Stimulated activated CD4-positive, alpha-beta T cell treated with anti-CD3 and anti-CD28 coated beads, TNF-alpha, amount 100 ng/mL, for 24 hours (primary cell): Measurements from ENCODE around the gene CHST14.

Experiments used
- DNase-seq, 3 experiments: peaks; one replicate each; pipeline ENCODE4 v3.0.0-alpha.2; 2020; ENCODE audit warnings: low read depth in 3 of 3

Gene CHST14, protein sequence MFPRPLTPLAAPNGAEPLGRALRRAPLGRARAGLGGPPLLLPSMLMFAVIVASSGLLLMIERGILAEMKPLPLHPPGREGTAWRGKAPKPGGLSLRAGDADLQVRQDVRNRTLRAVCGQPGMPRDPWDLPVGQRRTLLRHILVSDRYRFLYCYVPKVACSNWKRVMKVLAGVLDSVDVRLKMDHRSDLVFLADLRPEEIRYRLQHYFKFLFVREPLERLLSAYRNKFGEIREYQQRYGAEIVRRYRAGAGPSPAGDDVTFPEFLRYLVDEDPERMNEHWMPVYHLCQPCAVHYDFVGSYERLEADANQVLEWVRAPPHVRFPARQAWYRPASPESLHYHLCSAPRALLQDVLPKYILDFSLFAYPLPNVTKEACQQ

DNA sequence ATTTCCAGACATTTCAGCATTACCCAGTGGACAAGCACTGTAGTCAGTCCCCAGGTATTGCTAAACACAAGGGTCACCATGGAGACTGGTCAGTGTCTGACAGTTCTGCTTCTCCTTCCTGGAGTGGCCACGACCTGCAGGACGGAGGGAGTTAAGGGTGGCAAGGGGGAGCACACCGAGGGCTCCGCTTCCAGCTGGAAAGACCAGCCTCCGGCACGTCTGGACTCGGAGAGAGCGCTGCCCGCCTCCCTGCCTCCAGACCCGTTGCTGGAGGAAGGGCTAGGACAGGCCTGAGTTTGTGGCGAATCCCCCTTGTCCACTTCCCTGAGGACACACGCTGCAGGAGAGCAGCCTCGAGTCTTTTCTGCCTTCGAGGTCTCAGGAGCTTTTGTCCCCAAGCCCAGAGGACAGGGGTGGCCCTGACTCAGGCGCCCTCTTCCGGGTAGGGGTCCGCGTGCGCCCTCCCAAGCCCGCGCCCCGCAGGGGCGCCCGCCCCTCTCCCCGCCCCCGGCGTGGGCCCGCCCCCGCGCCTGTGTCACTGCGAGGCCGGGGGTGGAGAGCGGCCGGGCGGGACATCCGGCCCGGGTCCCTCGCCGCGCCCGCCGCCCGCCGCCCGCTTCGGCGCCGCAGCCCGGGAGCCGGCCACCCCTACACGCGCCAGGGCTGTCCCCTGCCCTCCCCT lies at the start of gene CHST14:
CHST14 (plus strand) TSS at position 562 of the 682 bp plus-strand sequence. CDS start 230 bp downstream, outside the sequence.
- peak in 1 of 3 experiments; percentile 50 for DNase-seq

DNA sequence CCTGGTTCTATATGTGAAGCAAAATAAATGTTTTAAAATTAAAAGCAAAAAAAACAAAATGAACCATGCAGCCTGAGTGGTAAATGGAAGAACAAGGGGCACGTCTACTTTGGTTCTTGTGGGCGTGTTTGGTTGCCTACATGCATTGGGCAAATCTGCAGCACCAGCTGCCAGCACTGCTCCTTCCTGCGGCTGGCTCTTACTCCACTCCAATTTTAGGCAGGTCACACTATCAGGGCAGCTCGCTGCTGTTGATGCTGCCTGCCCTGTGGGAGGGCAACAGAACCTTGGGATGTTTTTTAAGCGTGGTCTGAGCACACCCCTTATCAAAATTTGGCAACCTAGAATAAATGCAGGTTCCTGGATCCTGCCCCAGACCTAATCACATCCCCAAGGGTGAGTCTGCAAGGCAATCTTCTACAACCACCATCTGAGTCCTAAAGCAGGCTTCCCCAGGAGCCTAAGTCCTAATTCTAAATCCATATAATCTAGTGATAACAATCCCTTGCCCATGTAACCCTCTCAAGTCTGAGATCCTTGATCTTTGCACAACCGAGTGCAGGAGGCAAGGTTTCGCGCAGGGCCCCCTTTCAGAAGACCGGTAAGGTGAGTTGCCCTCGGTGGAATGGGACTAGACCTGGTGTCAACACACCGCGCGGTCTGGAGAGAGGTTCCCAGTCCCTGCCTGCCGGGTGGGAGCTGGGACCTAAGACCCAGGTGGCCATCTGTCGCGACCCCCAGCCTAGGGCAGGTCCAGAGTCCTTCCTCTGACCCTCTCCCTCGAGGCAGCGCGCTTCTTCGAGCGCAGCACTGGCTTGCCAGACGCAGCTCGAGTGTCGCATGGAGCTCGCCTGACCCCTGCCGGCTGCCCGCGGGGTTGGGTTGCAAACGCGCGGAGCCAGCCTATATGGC lies 49.3 kb upstream of the CHST14 start:
- DNase-seq, result peak; percentile 64 to 82 (median 72)

DNA sequence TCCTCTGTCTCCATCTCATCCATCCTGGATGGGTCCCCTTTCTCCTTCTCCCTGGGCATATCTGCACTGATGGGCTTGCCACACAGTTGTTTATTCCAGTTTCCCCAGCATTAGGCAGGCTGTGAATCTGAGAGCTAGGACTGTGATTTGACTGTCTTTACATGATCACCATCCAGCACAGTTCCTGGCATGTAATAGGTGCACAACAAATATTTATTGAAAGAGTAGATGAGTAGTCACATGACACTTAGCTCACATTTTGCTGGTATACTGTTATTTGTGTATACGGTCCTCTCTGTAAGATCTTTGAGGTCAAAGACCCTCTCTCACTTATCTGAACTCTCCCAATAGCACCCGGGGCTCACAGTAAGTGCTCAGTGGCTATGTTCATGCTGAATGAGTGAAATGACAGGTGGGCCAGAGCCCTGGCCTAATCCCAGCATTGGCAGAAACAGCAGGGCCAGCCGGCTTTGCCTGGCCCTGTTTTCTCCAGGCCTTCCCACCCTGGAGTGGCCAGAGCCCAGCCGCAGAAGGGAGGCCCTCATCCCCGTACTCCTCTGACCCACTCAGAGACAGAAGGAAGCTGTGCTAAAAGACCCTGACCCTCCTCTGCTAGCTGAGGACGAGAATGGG lies 46.2 kb upstream of the CHST14 start:
- DNase-seq, result no peak

DNA sequence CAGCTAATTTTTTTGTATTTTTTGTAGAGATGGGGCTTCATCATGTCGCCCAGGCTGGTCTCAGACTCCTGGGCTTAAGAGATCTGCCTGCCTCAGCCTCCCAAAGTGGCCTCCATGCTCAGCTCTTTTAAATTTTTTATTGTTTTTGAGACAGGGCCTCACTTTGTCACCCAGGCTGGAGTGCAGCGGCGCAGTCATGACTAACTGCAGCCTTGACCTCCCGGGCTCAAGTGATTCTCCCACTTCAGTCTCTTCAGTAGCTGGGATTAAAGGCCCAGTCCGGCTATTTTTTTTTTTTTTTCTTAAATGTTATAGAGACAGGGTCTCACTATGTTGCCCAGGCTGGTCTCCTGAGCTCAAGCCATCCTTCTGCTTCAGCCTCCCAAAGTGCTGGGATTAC lies 45.1 kb upstream of the CHST14 start:
- no peak for DNase-seq

DNA sequence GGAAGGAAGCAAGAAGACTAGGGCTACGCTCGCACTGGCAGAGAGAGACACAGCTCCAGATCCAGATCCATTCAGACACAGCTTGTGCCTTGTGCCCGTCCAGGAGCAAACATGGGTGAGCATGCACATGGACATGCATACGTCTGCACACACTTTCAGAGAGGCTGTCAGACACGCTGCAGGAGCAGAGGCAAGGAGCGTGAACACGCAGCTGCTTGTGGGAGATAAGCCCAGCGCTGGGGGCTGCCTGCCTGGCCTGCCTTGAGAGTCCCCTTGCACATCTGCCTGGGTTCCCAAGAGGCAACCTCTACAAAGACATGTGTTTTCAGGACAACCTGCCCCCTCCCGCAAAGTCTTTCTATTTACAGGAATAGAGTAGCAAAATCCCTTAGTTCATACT lies 43.6 kb upstream of the CHST14 start:
- DNase-seq, result no peak

DNA sequence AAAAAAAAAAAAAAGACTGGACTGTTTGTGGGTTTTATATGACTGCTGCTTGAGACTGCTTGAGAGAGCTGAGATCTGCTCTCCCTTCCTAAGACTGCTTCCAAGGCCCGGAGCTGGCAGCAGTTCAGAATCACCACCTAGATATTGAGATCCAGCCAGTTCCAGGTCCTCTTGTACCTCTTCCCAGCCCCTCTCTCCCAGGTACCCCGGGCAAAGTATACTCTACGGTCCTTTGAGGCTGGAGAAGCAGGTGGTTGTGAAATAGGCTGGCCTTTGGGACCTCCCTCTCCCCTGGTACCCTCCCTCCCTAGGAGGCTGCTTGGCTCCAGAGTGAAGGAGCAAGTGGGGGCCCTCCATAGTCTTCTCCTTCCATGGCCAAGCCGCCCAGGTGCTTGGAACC lies 42.6 kb upstream of the CHST14 start:
- DNase-seq, result no peak

DNA sequence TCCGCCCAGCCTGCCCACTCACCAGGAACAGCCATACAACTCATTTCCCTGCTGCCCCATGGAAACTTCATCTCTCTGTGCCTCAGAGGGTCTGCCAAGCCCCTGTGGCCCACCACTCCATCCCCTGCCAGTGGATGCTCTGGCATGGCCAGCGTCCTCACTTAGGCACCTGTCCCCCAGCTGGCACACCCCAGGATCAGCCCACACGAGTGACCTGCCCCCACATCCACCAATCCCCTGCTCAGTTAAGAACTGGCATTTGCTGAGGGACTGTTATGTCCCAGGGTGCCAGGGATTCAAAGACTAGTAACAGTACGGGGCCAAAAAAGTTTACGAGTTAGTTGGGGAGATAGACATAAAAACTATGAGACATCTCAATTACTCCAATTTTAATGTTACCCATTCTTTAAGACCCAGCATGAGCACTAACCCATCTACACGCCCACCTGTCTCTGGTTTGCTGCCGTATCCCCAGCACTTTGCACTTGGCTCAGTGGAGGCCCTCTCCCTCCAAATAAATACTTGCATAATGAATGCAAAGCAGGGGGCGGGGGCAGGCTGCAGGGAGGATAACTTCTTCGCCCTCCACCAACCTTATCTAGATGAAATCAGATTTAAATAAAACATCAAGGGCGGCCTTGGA lies 41.6 kb upstream of the CHST14 start:
- no peak for DNase-seq

DNA sequence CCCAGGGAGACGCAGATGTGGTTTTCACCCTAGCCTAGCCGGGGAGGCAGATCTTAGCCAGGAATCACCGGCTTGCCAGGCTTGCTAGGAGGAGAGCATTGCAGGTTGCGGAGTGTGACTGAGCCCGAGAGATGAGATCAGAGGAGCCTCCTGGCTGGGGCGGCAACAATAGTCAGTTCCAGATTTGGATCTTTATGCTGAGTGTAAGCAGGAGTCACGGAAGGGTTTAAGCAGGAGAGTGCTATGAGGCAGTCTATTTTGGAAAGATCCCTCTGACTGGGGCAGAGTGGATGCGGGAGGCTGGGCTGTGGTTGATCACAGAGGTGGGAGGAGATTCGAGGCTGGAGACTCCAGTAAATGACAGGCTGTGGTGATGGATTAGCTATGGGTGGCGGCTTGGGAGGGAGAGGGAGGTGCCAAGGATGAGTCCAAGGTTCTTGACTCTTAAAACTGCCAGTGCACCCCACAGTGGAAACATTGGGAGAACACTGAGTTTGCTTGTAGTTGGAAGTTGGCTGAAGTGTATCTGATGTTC lies 40.4 kb upstream of the CHST14 start:
- DNase-seq, result no peak

DNA sequence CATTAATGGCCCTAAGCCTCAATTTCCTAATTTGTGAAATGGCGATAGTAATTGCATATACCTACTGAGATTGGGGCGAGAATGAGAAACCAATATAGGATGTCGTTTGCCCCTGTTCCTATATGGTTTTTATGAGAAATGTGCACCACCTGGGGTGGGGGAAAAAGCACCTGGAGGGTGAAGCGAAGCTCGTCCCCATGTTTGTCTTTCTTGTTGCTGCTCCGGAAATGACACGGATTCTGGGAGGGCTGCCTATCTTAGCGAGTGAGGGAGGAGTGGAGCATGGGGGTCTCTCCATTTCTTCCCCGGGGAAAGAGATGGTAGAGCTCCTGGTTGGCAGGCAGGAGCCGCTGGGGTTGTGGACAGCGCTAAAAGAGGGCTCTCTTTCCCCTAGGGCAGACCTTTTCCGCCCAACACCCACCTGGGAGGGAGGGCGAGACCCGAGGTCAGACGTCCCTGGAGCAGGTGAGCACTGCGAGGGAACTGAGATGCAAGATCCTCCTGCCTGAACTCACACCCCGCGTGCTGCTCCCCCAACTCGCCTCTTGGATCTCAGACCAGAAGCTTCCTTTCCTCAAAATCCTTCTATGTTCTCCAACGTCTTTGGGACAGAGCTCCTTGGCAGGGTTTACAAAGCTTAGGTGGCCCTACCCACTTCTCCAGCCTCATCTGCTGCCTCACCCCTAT lies 35.6 kb upstream of the CHST14 start:
- DNase-seq, result no peak

DNA sequence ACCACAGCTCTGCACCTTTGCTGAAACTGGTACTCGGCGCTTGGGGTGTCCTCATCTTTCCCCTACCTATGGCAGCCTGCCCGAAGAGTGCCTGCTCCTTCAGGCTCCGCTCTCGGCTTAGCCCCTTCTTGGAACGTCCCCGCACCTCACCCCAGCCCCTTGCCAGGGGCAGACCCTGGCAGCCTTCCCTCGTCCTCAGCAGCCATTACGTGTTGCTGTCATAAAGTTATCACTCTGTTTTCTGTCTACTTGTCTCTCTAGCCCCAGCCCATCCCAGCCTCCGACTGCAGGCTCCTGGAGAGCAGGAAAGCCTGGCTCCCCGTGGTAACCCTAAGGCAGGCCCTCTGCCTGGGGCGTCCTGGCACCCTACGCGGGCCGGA lies 35.1 kb upstream of the CHST14 start:
- DNase-seq, result no peak

DNA sequence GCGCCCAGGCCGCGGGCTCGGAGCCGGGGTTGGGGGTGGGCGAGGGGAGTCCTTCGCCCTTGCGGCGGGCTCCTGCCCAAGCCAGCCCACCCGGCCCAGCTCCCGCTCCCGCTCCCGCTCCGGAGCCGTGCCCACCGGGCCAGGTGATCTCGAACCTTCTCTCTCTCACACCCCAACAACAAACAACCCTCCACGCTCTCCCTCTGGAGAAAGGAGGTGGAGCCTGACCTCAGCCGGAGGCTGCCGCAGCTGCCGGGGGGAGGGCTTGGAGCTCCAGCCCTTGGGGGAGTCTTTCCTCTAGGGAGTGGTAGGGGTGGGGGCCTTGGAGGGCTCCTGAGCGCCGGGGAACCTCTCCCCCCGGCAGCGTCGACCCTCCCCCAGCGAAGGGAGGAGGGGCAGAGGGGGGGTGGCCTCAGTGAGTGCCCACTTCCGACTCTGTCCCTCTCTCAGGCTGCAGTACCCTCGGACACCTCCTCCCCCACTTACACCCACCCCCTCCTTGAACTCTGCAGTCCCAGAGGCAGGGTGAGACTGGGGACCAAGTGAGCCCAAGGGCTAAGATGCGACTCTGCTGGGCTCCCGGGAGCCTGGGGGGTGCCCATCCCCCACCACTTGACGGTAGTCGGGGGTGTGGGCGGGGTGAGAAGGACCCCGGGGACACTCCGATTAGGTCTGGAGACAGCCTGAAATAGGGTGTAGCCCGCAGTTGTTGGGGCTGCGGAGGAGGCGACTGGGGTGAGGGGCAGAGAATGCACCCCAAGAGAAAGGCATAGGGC lies 34.5 kb upstream of the CHST14 start:
- no peak for DNase-seq

DNA sequence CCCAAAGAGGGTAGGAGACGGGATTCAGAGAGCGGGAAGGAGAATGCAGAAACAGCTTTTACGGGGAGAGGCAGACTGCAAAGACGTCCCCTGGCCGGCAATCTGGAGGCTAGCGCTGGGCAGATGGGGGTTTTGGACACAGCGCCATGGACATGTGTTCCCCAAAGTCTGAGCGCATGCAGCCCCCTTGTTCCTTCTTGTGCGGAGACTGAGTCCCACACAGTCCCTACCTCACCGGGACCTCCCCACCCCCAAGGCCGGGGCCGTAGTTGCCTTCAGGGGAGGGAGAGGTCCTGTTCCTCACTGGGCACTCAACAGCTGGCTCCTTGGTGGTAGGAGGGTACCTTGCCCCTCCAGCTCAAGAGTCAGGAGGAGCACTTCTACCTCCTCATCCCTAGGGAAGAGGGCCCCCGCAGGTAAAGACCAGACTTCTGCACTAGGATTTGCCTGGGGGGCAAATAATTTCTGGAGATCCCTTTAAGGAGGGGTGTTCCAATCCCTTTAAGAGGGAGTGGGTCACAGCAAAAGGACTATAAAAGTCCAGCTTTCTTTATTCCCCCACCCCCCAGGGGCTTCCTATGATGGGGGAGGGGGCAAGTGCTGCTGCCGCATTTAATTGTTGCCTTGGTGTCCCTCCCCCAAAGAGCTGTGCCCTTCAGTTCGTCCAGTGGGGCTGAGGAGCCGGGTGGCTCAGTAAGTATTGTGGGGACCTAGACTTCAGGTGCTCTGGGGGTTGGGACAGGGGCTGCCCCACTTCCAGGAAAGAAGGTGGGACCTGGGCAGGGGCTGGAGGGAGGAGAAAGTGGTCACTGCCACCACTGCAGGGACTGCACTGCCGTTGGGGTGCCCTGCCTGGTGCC lies 33.7 kb upstream of the CHST14 start:
- DNase-seq, result no peak

DNA sequence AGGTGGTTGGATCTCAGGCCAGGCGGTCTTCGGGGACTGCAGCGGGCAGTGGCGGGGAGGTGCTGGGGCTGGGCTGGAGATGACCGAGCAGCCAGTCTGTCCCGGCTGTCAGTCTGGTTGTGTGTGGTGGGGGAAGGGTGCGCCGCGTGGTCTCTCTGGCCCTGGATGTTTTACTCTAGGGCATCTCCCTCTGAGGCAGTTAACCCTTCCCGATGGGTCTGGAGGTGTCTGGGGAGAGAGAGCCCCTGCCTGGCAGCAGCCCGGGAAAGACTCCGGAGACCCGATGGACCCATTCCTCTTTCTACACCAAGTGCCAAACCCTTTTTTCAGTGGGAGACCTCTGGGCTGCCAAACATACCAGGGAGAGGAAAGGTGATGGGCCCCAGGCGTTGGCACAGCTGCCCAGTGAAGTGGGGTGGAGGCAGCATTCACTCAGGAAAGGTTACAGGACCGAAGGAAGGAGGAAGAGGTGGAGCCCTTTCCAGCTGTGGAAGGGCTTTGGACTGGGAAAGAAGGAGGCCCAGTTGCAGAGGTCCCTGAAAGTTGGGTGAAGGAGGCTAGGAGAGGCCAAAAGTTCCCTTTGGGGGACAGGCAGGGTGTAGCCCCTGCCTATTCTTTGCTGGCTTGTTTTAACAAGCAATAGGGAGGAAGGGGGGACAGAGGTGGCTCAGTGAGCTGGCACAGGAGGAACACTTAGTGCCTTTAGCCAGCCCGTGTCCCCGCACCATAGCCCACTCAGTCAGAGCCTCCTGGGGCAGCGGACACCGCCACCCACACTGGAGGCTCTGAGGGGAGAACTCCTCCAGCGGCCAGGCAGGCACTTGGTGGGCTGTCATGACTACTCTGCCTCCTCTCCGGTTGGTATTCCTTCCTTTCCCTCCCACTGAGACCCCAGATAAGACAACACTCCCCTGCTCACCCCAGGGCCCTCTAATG lies 32.8 kb upstream of the CHST14 start:
- no peak for DNase-seq

DNA sequence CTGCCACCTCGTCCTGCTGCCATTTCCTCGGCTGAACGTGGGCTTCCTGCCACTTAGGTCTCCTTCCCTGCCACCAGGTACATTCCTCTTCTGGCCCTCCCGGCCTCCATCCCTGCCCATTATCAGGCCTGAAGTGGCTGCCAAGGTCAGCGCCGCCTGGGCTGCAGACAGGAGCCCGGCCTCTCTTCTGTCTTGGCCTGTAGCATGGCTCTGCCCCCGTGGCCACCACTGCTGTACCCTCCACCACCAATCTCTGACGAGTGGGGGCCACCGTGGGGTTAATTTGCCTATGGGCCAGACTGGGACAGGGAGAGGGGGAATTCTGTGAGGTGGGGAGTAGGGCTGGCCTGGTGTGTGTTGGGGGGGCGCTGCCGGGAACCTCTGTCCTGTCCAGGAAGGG lies 32.1 kb upstream of the CHST14 start:
- DNase-seq, result no peak

DNA sequence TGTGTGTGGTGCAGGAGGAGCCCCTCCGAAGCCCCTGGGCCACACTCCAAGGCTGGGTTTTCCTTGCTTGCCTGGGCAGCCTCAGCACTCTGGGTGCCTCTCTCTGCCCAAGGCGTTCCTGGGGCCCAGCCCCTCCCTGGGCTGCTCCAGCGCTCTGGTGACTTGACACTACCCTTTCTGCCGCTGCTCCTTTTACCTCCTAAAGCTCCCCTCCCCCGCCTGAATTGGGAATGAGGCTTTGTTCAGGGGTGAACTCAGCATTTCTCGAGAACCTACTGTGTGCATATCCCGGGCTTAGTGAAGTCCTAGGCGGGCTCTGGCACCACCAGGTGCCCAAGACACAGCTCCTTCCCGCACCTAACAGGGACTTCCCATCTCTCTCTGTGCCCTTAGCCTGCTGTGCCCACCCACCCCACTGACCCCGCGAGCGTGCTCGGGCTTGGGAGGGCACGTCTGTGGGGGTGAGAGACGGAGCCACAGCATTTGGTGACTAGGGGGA lies 31.3 kb upstream of the CHST14 start:
- DNase-seq, result no peak

DNA sequence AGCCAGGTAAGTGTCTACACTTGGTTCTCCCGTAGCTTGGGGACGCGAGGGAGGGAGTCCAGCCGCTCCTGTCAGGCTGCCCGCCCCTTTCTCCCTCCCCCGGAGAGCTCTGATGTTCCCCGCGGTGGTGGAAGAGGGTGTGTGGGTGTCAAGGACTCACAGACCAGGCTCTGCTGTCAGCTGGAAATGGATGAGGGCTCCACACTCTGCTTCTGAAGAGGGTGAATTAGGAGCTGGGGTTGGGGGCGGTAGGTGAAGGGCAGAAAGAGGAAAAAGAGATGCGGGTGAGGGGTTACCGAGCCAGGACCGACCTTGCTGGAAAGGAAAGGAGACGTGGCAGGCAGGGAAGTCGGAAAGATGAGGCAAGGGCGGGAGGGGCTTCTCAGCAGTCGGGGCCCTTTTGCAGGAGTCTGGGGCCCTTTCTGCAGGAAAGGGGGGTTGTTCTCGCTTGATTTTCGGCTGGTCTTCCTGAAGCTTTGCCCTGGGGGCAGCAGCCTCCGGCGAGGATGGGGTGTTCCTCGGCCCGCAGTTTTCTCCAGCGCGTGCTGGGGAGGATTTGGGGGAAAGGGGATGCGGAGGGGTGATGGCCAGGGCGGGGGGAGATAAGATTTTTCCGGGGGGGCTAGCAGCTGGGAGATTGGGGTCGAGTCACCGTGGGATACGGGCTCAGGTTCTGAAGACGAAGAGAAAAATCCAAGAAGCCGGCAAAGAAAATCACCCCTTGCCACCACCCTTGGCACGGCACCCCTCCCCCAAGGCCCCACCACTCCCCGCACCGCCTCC lies 30.6 kb upstream of the CHST14 start:
- peak in 1 of 3 experiments; percentile 46 for DNase-seq
